Measurements from ENCODE around the gene IL17RE. TPM values are rescaled to one million over a fixed set of nuclear protein-coding genes. Genes with fewer than 3 reads are reported as not detected.

IL17RE gene
- total RNA-seq, 1 experiment from 2014 or later, result 0.81 TPM

- peak; percentile 55 for DNase-seq (ENCODE audit: low spot score)
Measured at GRCh38 chr3:9903238-9903624, 583 bp downstream of the IL17RE start.

GRCh38 chr3:9903904-9904303, 1.3 kb downstream of the IL17RE start:
- no peak for DNase-seq (ENCODE audit: low spot score)

DNA sequence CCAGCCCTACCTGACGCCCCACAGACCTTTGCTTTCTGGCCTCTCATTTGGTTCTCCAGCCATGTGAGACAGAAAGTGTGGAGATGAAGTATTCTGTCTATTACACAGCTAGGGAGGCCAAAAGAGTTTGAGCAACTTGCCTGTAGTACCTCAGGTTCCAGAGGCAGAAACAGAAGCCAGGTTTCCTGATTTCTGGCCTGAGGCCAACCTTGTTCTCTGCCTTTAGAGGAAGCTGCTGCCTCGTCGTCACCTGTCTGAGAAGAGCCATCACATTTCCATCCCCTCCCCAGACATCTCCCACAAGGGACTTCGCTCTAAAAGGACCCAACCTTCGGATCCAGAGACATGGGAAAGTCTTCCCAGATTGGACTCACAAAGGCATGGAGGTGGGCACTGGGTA, 3.8 kb downstream of the IL17RE start:
- DNase-seq (ENCODE audit: low spot score), result no peak

GRCh38 chr3:9908286-9908685, 5.6 kb downstream of the IL17RE start:
- DNase-seq (ENCODE audit: low spot score), result no peak

- no peak for DNase-seq (ENCODE audit: low spot score)
Measured at GRCh38 chr3:9909221-9910013, 6.8 kb downstream of the IL17RE start.

DNA sequence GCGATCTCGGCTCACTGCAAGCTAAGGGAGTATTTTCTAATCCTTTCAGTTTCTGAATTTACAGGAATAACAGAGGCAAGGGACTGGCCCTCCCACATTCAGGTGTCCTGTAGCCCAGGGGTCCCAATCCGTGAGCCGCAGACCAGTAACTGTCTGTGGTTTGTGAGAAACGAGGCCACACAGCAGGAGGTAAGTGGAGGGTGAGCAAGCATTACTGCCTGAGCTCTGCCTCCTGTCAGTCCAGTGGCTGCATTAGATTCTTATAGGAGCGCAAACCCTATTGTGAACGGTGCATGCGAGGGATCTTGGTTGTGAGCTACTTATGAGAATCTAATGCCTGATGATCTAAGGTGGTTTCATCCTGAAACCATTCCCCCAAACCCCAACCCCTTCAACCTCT, 9.2 kb downstream of the IL17RE start:
- DNase-seq (ENCODE audit: low spot score), result no peak

GRCh38 chr3:9912294-9912935, 9.8 kb downstream of the IL17RE start:
- peak; percentile 59 for DNase-seq (ENCODE audit: low spot score)

DNA sequence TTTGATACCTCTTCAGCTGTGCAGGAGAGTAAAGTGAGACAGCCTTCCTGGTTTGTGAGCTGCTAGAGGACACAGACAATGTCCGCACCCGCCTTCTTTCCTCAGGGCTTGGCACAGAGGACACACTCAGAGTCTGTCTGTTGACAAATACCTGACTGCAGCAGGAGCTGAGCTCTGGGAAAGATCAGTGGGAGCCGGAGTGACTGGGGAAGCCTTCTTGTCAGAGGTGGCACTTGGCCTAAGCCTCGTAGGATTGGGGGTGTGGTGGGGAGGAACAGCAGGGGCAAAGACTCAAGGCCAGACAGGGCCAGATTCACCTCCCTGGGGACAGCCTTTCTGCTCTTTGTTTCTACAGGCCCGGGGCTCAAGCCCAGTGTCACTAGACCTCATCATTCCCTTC, 11.0 kb downstream of the IL17RE start:
- no peak for DNase-seq (ENCODE audit: low spot score)

- no peak for DNase-seq (ENCODE audit: low spot score)
Measured at GRCh38 chr3:9914011-9914410, 11.4 kb downstream of the IL17RE start.

DNA sequence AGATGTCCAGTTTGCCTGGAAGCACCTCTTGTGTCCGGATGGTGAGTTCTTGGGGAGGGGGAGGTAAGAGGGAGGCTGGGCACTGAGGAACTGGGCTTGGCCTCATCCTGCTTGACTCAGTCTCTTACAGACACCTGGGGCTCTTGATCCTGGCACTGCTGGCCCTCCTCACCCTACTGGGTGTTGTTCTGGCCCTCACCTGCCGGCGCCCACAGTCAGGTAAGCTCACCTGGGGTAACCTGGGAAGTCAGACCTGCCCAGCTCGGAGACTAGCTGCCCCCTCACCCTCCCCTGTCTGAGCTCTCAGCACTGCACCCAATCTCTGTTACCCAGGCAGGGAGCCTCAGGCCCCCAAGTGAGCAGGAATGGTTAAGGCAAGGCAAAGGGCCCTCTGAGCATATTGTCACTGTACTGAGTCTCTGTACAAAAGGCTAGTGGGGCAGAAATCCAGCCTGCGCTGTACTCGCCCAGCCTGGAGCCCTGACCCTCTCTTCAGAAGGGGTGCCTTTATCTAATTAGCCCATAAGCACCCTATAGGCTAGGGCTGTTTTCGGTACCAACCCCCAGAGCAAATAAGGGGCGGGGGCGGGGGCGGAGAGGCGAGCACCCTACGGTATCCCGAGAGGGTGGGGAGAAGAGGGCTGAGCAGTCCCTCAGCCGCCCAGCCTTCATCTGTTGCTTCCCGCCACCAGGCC, 12.1 kb downstream of the IL17RE start:
- no peak for DNase-seq (ENCODE audit: low spot score)

- peak; percentile 39 for DNase-seq (ENCODE audit: low spot score)
Measured at GRCh38 chr3:9915254-9916141, 12.8 kb downstream of the IL17RE start.

- no peak for DNase-seq (ENCODE audit: low spot score)
Measured at GRCh38 chr3:9916346-9916733, 13.7 kb downstream of the IL17RE start.

DNA sequence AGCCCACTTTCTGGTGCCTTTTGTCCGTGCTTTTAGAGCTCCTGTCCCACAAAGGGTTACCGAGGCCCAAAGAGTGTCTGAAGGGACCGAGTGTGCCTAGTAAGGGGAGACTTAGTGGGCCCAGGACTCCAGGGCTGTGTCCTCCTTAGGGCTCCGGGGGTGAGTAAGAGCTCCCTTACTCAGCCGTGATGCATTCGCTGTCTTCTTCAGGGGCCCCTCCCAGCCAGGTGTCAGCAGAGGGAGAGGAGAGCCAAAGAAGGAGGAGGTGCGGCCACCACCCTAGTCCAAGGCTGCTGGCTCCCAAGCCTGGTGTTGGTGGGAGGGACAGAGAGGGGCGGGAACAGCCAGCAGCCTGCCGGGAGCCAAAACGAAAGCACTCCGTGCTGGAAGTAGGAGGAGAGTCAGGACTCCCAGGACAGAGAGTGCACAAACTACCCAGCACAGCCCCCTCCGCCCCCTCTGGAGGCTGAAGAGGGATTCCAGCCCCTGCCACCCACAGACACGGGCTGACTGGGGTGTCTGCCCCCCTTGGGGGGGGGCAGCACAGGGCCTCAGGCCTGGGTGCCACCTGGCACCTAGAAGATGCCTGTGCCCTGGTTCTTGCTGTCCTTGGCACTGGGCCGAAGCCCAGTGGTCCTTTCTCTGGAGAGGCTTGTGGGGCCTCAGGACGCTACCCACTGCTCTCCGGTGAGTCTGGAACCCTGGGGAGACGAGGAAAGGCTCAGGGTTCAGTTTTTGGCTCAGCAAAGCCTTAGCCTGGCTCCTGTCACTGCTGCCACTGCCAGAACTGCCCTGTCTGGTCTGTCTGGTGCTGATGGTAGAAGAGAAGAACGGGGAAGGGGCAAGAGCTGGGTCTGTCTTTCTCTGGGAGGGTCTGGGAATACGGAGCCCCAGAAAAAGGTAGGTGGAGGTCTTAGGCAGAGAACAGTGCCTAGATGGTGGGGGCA, 14.4 kb downstream of the IL17RE start, which contains the start of gene IL17RC:
Gene IL17RC, plus strand, starts transcription at position 365 of the 947 bp plus-strand sequence. Its CDS starts 218 bp downstream, at position 583.
- peak; percentile 96 for DNase-seq (ENCODE audit: low spot score)

GRCh38 chr3:9917820-9918219, 15.2 kb downstream of the IL17RE start:
- DNase-seq (ENCODE audit: low spot score), result no peak

DNA sequence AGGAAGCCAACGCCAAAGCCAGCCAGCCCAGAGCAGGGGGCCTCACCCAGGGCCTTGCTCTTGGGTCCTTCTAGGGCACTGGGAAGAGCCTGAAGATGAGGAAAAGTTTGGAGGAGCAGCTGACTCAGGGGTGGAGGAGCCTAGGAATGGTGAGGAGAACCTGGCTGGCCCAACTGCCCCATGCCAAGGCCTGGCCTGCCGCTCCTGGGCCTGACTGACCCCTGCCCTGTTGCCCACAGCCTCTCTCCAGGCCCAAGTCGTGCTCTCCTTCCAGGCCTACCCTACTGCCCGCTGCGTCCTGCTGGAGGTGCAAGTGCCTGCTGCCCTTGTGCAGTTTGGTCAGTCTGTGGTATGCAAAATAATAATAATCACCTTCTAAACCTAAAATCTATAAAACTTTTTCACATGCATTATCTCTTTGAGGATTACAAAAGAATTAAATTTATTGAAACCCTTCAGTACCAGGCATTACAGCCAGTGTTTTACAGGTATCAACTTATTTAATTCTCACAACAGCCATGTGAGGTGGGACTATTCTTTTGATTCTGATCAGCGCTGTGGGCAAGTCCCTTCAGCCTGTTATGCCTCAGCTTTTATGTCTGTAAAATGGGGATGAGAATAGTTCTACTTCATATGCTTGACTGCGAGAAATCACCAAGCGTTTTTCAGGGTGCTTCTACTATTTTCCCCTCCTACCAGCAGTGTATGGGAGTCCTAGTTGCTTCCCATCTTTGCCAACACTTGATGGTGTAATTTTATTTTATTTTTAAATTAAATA, 15.8 kb downstream of the IL17RE start:
- DNase-seq (ENCODE audit: low spot score), result no peak

- no peak for DNase-seq (ENCODE audit: low spot score)
Measured at GRCh38 chr3:9928158-9928557, 25.5 kb downstream of the IL17RE start.

- DNase-seq (ENCODE audit: low spot score), result no peak
Measured at GRCh38 chr3:9930804-9931418, 28.3 kb downstream of the IL17RE start.

DNA sequence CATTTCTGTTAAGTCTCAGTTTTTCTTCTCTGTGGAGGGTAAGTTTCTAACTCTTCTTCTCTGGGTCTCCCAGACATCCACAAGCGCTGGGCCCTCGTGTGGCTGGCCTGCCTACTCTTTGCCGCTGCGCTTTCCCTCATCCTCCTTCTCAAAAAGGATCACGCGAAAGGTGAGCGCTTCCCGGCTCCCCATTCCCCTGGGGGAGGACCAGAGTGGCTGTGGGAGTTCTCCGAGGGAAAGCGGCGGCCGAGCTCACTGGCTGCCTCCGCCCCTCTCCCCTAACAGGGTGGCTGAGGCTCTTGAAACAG, 29.8 kb downstream of the IL17RE start:
- DNase-seq (ENCODE audit: low spot score), result no peak

GRCh38 chr3:9932843-9933560, 30.4 kb downstream of the IL17RE start:
- DNase-seq (ENCODE audit: low spot score), result peak; percentile 65

Measured in A172 (cell line).